Astrocyte (in vitro differentiated cells and primary cell): Measurements from ENCODE around the gene MYORG. TPM values are rescaled to one million over a fixed set of nuclear protein-coding genes. Genes with fewer than 3 reads are reported as not detected.

Source experiments
- DNase-seq: peaks from one replicate; pipeline ENCODE4 v3.0.0-alpha.2; 2010; ENCODE audit warnings: low read depth
- FAIRE-seq: peaks from 2 replicates; lab custom pipeline; 2011; peaks lifted over from hg19 to GRCh38; lab: Jason Lieb, UNC
- H2AFZ ChIP-seq: 2 replicates; pipeline ENCODE4 v1.6.0; 2012; ENCODE audit warnings: low read depth, low read length, inconsistent platforms
- H3K27ac ChIP-seq: 2 replicates; pipeline ENCODE4 v1.5.1; 2011; ENCODE audit warnings: low read depth, low read length, inconsistent platforms
- H3K27me3 ChIP-seq: 2 replicates; pipeline ENCODE4 v1.6.0; 2011; ENCODE audit warnings: low read length, inconsistent platforms; ENCODE audit not compliant: insufficient read depth
- H3K36me3 ChIP-seq: 2 replicates; pipeline ENCODE4 v1.5.1; 2011; ENCODE audit warnings: low read length, inconsistent platforms; ENCODE audit not compliant: insufficient read depth
- H3K4me1 ChIP-seq: 2 replicates; pipeline ENCODE4 v1.5.1; 2011; ENCODE audit warnings: low read length, inconsistent platforms; ENCODE audit not compliant: insufficient read depth
- H3K4me2 ChIP-seq: 2 replicates; pipeline ENCODE4 v1.6.0; 2012; ENCODE audit warnings: low read length, inconsistent platforms
- H3K4me3 ChIP-seq: 2 replicates; pipeline ENCODE4 v1.5.1; 2011; ENCODE audit warnings: low read depth, mild to moderate bottlenecking, low read length, inconsistent platforms; ENCODE audit not compliant: insufficient read depth
- H3K79me2 ChIP-seq: 2 replicates; pipeline ENCODE4 v1.6.0; 2012; ENCODE audit warnings: mild to moderate bottlenecking, low read length, inconsistent platforms; ENCODE audit not compliant: insufficient read depth
- H3K9ac ChIP-seq: 2 replicates; pipeline ENCODE4 v1.6.0; 2012; ENCODE audit warnings: mild to moderate bottlenecking, low read length, inconsistent platforms
- H3K9me3 ChIP-seq: 2 replicates; pipeline ENCODE4 v1.5.1; 2012; ENCODE audit warnings: low read depth, mild to moderate bottlenecking, low read length, inconsistent platforms; ENCODE audit not compliant: insufficient read depth
- H4K20me1 ChIP-seq: 2 replicates; pipeline ENCODE4 v1.6.0; 2012; ENCODE audit warnings: low read length, inconsistent platforms; ENCODE audit not compliant: insufficient read depth
- H3K27ac Mint-ChIP-seq: one replicate; pipeline ENCODE4 v1.8.0; 2021; ENCODE audit warnings: mild to moderate bottlenecking, mixed read lengths; ENCODE audit not compliant: unreplicated experiment
- H3K27me3 Mint-ChIP-seq: one replicate; pipeline ENCODE4 v1.8.0; 2021; ENCODE audit warnings: low read depth, mixed read lengths; ENCODE audit not compliant: unreplicated experiment
- H3K36me3 Mint-ChIP-seq: one replicate; pipeline ENCODE4 v1.8.0; 2021; ENCODE audit warnings: low read depth, mixed read lengths; ENCODE audit not compliant: unreplicated experiment
- H3K4me1 Mint-ChIP-seq: one replicate; pipeline ENCODE4 v1.8.0; 2021; ENCODE audit warnings: low read depth, mixed read lengths; ENCODE audit not compliant: unreplicated experiment
- H3K4me3 Mint-ChIP-seq: one replicate; pipeline ENCODE4 v1.8.0; 2021; ENCODE audit warnings: mild to moderate bottlenecking, moderate library complexity, mixed read lengths; ENCODE audit not compliant: unreplicated experiment
- H3K9me3 Mint-ChIP-seq: one replicate; pipeline ENCODE4 v1.8.0; 2021; ENCODE audit warnings: mild to moderate bottlenecking, mixed read lengths; ENCODE audit not compliant: unreplicated experiment
- EZH2 ChIP-seq: IDR thresholded peaks from 2 replicates; pipeline ENCODE4 v1.6.1; 2012; ENCODE audit warnings: mild to moderate bottlenecking, low read length, inconsistent platforms; ENCODE audit not compliant: insufficient read depth
- total RNA-seq: library from RNA; stranded (reverse); gene quantifications from 2 replicates; pipeline ENCODE4 v1.2.1, GENCODE V29; 2021
- TF ChIP-seq, protein P1 (sequence below): IDR thresholded peaks from 2 replicates; pipeline ENCODE4 v1.5.1; 2011; ENCODE audit warnings: low read depth, mild to moderate bottlenecking, inconsistent platforms, low read length, moderate library complexity; ENCODE audit not compliant: insufficient read depth

MYORG gene
- total RNA-seq, 1 donor from 2014 or later, result 6.9 TPM

- no peaks in the 10 kb centered on the region for H3K36me3 ChIP-seq
- H3K27me3 Mint-ChIP-seq, result no peaks in the 10 kb centered on the region
- no peaks in the 10 kb centered on the region for H3K27me3 ChIP-seq
- no peaks in the 10 kb centered on the region for H4K20me1 ChIP-seq
- no peaks in the 10 kb centered on the region for H3K9me3 Mint-ChIP-seq
- H3K4me2 ChIP-seq, result no peak overlapping the region
- FAIRE-seq (no peak), DNase-seq (no peak)
- H2AFZ ChIP-seq, result no peak overlapping the region
- no peaks in the 10 kb centered on the region for H3K79me2 ChIP-seq
- no peak overlapping the region for H3K9ac ChIP-seq
- no peak overlapping the region for H3K4me3 Mint-ChIP-seq
- no peaks in the 10 kb centered on the region for H3K4me1 ChIP-seq
- H3K36me3 Mint-ChIP-seq, result peaks cover 5% of the 10 kb centered on the region
- H3K9me3 ChIP-seq, result no peaks in the 10 kb centered on the region
- TF ChIP-seq, protein P1, sequence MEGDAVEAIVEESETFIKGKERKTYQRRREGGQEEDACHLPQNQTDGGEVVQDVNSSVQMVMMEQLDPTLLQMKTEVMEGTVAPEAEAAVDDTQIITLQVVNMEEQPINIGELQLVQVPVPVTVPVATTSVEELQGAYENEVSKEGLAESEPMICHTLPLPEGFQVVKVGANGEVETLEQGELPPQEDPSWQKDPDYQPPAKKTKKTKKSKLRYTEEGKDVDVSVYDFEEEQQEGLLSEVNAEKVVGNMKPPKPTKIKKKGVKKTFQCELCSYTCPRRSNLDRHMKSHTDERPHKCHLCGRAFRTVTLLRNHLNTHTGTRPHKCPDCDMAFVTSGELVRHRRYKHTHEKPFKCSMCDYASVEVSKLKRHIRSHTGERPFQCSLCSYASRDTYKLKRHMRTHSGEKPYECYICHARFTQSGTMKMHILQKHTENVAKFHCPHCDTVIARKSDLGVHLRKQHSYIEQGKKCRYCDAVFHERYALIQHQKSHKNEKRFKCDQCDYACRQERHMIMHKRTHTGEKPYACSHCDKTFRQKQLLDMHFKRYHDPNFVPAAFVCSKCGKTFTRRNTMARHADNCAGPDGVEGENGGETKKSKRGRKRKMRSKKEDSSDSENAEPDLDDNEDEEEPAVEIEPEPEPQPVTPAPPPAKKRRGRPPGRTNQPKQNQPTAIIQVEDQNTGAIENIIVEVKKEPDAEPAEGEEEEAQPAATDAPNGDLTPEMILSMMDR, result no peak
- no peak for TF ChIP-seq EZH2
- H3K27ac Mint-ChIP-seq, result no peak overlapping the region
- no peak overlapping the region for H3K4me3 ChIP-seq
- H3K4me1 Mint-ChIP-seq, result no peaks in the 10 kb centered on the region
- H3K27ac ChIP-seq, result no peak overlapping the region
These were observed 27.4 kb downstream of the MYORG start for GRCh38 chr9:34349324-34349723.

DNA sequence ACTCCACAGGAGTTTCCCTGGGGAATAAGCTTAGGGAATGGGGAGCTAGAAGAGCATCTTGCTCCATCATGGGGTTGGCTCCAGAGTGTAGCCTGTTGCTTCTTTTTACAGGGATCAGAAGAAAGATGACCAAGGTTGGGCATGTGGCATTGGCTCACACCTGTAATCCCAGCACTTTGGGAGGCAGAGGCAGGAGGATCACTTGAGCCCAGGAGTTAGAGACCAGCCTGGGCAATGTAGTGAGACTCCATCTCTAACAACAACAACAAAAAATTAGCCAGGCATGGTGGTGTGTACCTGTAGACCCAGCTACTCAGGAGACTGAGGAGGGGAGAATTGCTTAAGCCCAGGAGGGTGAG, 28.9 kb downstream of the MYORG start:
- Histone ChIP-seq H3K27ac (no peak overlapping the region), H3K4me3 (no peak overlapping the region), H3K4me1 (no peaks in the 10 kb centered on the region), H3K36me3 (peaks cover 2% of the 10 kb centered on the region), H3K4me2 (no peak overlapping the region), H3K27me3 (no peaks in the 10 kb centered on the region), H2AFZ (no peak overlapping the region), H3K9me3 (no peaks in the 10 kb centered on the region), H3K79me2 (no peaks in the 10 kb centered on the region), H4K20me1 (no peaks in the 10 kb centered on the region), H3K9ac (no peak overlapping the region)
- H3K4me3 Mint-ChIP-seq, result no peak overlapping the region
- FAIRE-seq (no peak), DNase-seq (no peak)
- TF ChIP-seq EZH2, result no peak
- TF ChIP-seq, protein P1, result no peak
- no peaks in the 10 kb centered on the region for H3K27me3 Mint-ChIP-seq
- H3K4me1 Mint-ChIP-seq, result no peaks in the 10 kb centered on the region
- H3K36me3 Mint-ChIP-seq, result peaks cover 7% of the 10 kb centered on the region
- H3K9me3 Mint-ChIP-seq, result no peaks in the 10 kb centered on the region
- H3K27ac Mint-ChIP-seq, result no peak overlapping the region

DNA sequence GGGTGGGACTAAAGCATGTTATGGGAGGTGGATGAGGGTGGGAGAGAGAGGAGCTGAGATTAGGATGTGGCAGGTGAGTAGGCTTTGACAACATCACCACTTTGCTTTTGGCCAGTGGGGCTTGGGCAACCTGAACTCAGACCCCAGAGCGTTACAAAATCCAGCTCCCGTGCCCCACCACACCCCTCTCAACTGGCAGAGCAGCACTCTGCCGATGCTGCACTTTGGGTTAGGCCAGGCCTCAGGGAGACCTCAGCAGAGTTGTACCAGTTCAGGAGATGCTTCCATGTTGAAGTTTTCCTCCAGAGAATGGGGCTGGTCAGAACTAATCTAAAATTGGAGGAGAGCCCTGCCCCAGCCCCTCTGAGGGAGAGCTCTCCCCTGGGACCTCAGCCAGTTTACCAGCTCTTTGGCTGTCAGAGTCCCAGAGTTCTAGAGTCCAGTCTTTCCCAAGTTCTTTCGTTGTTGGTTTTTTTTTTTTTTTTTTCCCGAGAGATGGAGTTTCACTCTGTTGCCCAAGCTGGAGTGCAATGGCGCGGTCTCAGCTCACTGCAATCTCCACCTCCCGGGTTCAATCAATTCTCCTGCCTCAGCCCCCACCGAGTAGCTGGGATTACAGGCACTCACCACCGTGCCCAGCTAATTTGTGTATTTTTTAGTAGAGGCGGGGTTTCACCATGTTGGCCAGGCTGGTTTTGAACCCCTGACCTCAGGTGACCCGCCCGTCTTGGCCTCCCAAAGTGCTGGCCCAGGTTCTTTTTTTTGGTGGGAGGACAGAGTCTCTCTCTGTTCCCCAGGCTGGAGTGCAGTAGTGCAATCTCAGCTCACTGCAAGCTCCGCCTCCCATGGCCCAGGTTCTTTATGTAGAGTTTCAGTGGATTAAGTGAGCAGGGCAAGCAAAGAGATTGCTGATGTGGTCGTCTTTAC, 29.6 kb downstream of the MYORG start:
- no peak for DNase-seq
- no peaks in the 10 kb centered on the region for H3K79me2 ChIP-seq
- Mint-ChIP-seq H3K4me3 (no peak overlapping the region), H3K36me3 (peaks cover 10% of the 10 kb centered on the region), H3K4me1 (no peaks in the 10 kb centered on the region), H3K27ac (no peak overlapping the region), H3K27me3 (no peaks in the 10 kb centered on the region), H3K9me3 (no peaks in the 10 kb centered on the region)
- no peaks in the 10 kb centered on the region for H3K4me1 ChIP-seq
- no peak overlapping the region for H3K4me3 ChIP-seq
- H3K9me3 ChIP-seq, result no peaks in the 10 kb centered on the region
- peaks cover 6% of the 10 kb centered on the region for H3K36me3 ChIP-seq
- no peak overlapping the region for H2AFZ ChIP-seq
- no peaks in the 10 kb centered on the region for H4K20me1 ChIP-seq
- no peak for FAIRE-seq
- H3K4me2 ChIP-seq, result no peak overlapping the region
- H3K27ac ChIP-seq, result no peak overlapping the region
- TF ChIP-seq, protein P1, result no peak
- TF ChIP-seq EZH2, result no peak
- no peak overlapping the region for H3K9ac ChIP-seq
- H3K27me3 ChIP-seq, result no peaks in the 10 kb centered on the region
